H54 (cell line): ENCODE results near the gene ARFIP2.

Experiments used
- DNase-seq: peaks from one replicate; pipeline ENCODE4 v3.0.0; 2011; ENCODE audit warnings: low spot score, mixed read lengths; ENCODE audit not compliant: insufficient read length
- FAIRE-seq: peaks from 3 replicates; lab custom pipeline; 2011; peaks lifted over from hg19 to GRCh38; lab: Jason Lieb, UNC
- POLR2A ChIP-seq: IDR thresholded peaks from 2 replicates; pipeline ENCODE4 v1.6.1; 2011; ENCODE audit warnings: low read depth, mild to moderate bottlenecking, low read length

Gene ARFIP2

DNA sequence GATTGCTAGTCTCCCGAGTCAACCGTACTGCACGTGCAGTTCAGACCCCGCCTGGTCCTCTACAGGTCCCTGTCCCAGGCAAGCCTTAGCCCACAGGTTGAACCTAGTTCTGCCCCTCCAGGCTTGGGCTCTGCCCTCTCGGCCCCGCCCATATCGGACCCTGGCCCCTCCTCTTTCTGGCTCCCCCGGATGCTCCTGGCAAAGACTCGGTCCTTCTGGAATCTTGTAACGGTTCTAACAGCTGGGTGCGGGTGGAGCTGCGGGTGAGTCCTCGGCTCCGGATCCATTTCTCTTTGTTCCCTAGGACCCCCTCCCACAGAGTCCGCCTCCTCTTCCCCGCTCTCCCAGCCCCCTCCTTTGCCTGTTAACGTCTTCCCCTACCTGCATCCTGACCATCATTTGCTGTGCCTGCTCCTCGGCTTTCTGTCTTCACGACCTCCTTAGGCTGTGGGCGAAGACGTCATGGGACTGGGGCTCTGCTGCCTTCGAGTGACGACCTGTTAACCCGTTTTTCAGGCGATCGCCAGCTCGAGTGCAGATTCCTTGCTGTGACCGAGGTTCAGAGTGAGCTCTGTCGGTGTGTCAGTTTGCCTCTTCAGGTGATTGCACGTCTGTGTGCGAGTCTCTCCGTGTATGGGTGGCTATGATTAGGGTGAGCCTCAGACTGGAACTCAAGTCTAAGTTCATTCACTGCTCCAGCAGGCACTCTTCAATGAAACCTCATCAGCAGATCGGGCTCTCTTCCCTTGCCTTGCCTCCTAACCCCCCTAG is 16.1 kb upstream of the ARFIP2 start, which contains the start of gene DNHD1:
Gene DNHD1, plus strand, starts transcription at position 212 of the 771 bp plus-strand sequence. CDS start 936 bp downstream, outside the sequence.
- FAIRE-seq (no peak), DNase-seq (no peak)
- no peak for TF ChIP-seq POLR2A

- no peak for TF ChIP-seq POLR2A
- no peak for FAIRE-seq
- DNase-seq: no peak
These were observed 8.2 kb upstream of the ARFIP2 start for GRCh38 chr11:6489306-6489705.

GRCh38 chr11:6488821-6489220 is 7.7 kb upstream of the ARFIP2 start:
- DNase-seq (no peak), FAIRE-seq (no peak)
- no peak for TF ChIP-seq POLR2A

DNA sequence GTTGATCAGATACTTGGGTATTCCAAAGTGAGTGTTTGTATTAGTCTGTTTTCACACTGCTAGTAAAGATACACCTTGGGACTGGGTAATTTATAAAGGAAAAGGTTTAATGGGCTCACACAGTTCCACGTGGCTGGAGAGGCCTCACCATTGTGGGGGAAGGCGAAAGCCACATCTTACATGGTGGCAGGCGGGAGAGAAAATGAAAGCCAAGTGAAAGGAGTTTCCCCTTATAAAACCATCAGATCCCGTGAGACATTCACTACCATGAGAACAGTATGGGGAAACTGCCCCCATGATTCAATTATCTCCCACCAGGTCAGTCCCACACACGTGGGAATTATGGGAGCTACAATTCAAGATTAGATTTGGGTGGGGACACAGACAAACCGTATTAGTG is 7.2 kb upstream of the ARFIP2 start:
- DNase-seq (no peak), FAIRE-seq (no peak)
- no peak for TF ChIP-seq POLR2A

- no peak for TF ChIP-seq POLR2A
- FAIRE-seq (no peak), DNase-seq (no peak)
These were observed 5.8 kb upstream of the ARFIP2 start for GRCh38 chr11:6486938-6487337.

DNA sequence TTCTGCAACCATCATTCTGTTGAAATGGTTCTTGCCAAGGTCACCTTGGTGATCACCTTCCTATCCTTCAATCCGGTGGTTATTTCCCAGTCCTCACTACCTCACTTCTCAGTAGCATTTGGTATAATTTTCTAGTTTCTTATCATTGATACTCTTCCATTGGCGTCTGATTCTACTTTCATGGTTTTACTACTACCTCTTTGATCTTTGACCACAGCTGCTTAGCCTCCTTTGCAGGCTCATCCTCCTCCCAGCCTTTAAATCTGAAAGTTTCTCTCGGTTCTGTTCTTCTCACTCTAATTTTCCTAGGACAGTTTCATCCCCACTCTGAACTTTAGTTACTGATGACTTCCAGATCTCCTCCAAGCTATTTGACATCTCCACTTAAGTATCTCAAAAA is 5.1 kb upstream of the ARFIP2 start:
- FAIRE-seq: no peak
- no peak for TF ChIP-seq POLR2A

GRCh38 chr11:6485661-6486060 is 4.5 kb upstream of the ARFIP2 start:
- no peak for TF ChIP-seq POLR2A
- DNase-seq: no peak
- FAIRE-seq: no peak

More for the DNA sequence above, 5.1 kb upstream of the ARFIP2 start:
- DNase-seq: no peak

GRCh38 chr11:6483015-6483414 is 1.9 kb upstream of the ARFIP2 start:
- TF ChIP-seq POLR2A: no peak
- FAIRE-seq: no peak
- no peak for DNase-seq

- DNase-seq (no peak), FAIRE-seq (no peak)
- no peak for TF ChIP-seq POLR2A
These were observed 1.3 kb upstream of the ARFIP2 start for GRCh38 chr11:6482441-6482840.

GRCh38 chr11:6481924-6482275 is 769 bp upstream of the ARFIP2 start:
- DNase-seq (no peak), FAIRE-seq (no peak)
- no peak for TF ChIP-seq POLR2A

DNA sequence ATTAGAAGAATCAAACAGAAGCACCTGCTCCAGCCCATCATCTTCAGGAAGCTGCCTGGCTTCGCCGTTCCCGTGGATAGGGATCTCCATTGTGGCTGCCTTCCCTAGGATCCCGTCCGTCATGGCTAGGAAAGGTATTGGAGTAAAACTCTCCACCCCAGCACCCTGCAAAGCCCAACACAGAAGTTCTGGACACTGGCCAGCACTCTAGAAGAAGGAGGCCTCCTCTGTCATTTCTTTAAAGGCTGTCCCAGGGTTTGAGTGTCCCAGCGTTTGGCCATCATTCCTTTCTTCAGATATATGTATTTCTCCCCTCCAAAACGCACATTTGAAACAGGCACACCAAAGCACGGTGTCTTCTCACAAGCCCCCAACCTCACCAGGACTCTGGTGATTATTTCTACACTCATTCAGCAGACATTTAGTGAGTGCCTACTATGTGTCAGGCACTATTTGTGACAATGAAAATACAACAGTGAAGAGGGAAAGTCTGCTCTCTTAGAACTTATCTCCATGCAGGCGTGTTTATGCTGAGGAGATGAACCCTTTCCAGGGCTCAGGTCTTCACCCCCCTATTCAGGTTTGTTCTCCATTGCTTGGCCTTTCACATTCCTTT is 724 bp downstream of the ARFIP2 start:
- DNase-seq (no peak), FAIRE-seq (no peak)
- TF ChIP-seq POLR2A: no peak

- no peak for TF ChIP-seq POLR2A
- DNase-seq (no peak), FAIRE-seq (no peak)
These were observed 4.6 kb downstream of the ARFIP2 start for GRCh38 chr11:6476571-6476970.

GRCh38 chr11:6475936-6476335 is 5.2 kb downstream of the ARFIP2 start:
- FAIRE-seq (no peak), DNase-seq (no peak)
- no peak for TF ChIP-seq POLR2A

DNA sequence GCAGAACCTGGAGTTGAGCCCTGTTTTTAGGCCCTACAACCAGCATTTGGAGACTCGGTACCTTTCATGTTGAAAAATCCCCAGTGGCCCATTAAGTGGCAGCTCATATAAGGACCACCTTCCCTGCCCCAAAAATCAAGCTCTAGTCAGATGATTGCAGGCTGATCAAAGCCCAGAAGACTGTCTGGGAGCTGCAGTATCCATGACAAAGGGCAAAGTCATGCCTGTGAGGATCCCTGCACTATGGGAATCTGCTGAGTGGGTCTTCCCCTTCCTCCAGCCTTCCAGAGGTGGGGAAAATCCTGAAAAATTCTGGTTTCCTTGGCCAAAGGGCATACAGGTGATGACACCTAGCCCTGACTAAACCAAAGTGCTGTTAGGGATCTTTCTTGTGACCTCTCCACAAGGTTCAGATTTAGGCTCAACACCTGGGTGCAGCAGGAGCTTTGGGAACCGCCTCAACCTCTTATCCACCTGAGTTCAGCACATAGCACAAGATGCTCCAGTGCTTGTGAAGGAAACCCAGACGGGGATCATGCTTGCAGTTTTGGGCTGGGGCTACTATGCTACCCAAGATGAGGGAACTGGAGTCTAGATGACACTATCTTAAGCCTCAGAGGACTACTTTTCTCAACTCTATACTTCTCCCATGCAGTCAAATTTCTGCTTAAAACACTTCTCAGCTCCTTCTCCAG is 6.2 kb downstream of the ARFIP2 start:
- FAIRE-seq: no peak
- no peak for TF ChIP-seq POLR2A
- DNase-seq: peak; percentile 32
